GM12801 (cell line): ENCODE measurements around the gene RBBP6.

Experiments
- TF ChIP-seq, protein P1 (sequence below): IDR thresholded peaks from one replicate; pipeline ENCODE4 v1.5.1; 2011; ENCODE audit warnings: control low read depth; ENCODE audit not compliant: insufficient read length; ENCODE audit errors: extremely low read depth

RBBP6 gene

DNA sequence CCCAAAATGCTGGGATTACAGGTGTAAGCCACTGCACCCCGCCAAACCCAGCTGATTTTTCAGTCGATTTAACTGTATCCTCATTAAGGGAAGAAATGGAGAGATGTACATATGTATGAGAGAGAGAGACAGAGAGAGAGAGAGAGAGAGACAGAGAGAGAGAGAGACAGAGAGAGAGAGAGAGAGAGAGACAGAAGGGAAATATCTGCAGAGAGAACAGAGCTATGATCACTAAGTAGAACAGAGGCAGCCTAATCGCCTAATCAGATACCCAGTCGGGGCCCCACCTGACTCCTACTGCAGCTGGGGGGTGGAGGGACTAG, 70.0 kb downstream of the RBBP6 start:
- TF ChIP-seq, protein P1, sequence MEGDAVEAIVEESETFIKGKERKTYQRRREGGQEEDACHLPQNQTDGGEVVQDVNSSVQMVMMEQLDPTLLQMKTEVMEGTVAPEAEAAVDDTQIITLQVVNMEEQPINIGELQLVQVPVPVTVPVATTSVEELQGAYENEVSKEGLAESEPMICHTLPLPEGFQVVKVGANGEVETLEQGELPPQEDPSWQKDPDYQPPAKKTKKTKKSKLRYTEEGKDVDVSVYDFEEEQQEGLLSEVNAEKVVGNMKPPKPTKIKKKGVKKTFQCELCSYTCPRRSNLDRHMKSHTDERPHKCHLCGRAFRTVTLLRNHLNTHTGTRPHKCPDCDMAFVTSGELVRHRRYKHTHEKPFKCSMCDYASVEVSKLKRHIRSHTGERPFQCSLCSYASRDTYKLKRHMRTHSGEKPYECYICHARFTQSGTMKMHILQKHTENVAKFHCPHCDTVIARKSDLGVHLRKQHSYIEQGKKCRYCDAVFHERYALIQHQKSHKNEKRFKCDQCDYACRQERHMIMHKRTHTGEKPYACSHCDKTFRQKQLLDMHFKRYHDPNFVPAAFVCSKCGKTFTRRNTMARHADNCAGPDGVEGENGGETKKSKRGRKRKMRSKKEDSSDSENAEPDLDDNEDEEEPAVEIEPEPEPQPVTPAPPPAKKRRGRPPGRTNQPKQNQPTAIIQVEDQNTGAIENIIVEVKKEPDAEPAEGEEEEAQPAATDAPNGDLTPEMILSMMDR = no peak

- TF ChIP-seq, protein P1 = no peak
Observed at GRCh38 chr16:24609740-24610415, 70.5 kb downstream of the RBBP6 start.

- TF ChIP-seq, protein P1 = no peak
Observed at GRCh38 chr16:24610416-24610755, 71.0 kb downstream of the RBBP6 start.

DNA sequence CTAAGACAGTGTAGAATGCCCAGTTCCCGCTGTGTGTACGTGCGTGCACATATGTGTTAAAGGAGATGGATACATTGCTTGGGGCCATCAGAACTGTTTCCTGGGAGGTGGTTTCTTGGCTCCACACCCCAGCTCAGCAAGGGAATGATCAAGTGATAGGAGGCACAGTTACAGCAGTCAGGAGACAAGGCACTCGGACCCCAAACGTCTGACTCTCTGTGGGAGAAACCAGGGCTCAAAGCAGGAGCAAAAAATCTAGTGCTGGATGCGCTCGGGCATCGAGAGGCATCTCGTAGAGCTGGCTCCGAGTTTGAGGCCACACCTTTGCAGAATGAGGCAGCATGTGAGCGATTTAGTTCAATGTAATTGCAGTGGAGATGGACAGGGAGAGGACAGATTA, 71.9 kb downstream of the RBBP6 start:
- TF ChIP-seq, protein P1 = no peak

- TF ChIP-seq, protein P1 = no peak
Observed at GRCh38 chr16:24612656-24613055, 73.3 kb downstream of the RBBP6 start.

DNA sequence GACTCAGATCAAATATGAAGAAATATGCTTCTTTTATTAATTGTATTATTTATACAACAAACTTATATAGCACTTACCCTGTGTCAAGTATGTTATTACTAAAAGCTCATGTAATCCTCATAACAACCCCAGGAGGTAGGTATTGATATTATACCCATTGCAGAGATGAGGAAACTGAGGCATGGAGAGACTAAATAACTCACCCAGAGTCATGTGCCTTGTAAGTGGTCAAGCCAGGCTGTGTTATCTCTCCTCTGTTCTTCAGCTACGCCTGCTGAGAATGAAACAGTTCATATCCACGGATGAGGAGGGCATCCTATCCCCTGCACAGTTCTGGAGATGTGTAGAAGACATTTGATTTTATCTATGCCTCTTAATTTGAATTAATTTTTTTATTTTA, 78.1 kb downstream of the RBBP6 start:
- TF ChIP-seq, protein P1 = no peak
